B cell (primary cell): ENCODE measurements around the gene NAE1.

Experiments
- CTCF ChIP-seq: fragments of 200-600 bp; IDR thresholded peaks from one replicate; pipeline ENCODE4 v1.8.0; 2022; ENCODE audit warnings: antibody characterized with exemption, mild to moderate bottlenecking
- EZH2 ChIP-seq: IDR thresholded peaks from 2 replicates; pipeline ENCODE4 v1.6.1; 2012; ENCODE audit warnings: borderline replicate concordance, low read depth, mild to moderate bottlenecking, moderate library complexity, low read length; ENCODE audit not compliant: insufficient read depth, poor library complexity, severe bottlenecking

- TF ChIP-seq CTCF = no peak
- no peak for TF ChIP-seq EZH2
Measured at GRCh38 chr16:66810391-66810790, 20.4 kb downstream of the NAE1 start.
